ENCODE data around the gene CEP135.

Gene CEP135

GRCh38 chr4:56050625-56051024 lies 101.9 kb downstream of the CEP135 start:
- H3K4me3 ChIP-seq (ENCODE audit: control insufficient read depth, low read depth, low read length): no peak overlapping the region
- no peak for DNase-seq (ENCODE audit: low read depth)
- no peak for TF ChIP-seq CTCF (conservative IDR thresholded peaks at IDR 0.05; ENCODE audit: control insufficient read depth, insufficient read depth, low read depth, low read length)

GRCh38 chr4:56051029-56051709 lies 102.4 kb downstream of the CEP135 start:
- no peak for TF ChIP-seq CTCF (conservative IDR thresholded peaks at IDR 0.05; ENCODE audit: control insufficient read depth, insufficient read depth, low read depth, low read length)
- DNase-seq (ENCODE audit: low read depth): no peak
- no peak overlapping the region for H3K4me3 ChIP-seq (ENCODE audit: control insufficient read depth, low read depth, low read length)

- no peak for TF ChIP-seq CTCF (conservative IDR thresholded peaks at IDR 0.05; ENCODE audit: control insufficient read depth, insufficient read depth, low read depth, low read length)
- no peak for DNase-seq (ENCODE audit: low read depth)
- no peak overlapping the region for H3K4me3 ChIP-seq (ENCODE audit: control insufficient read depth, low read depth, low read length)
These were observed 102.9 kb downstream of the CEP135 start for GRCh38 chr4:56051710-56052075.

- DNase-seq (ENCODE audit: low read depth): no peak
- TF ChIP-seq CTCF (conservative IDR thresholded peaks at IDR 0.05; ENCODE audit: control insufficient read depth, insufficient read depth, low read depth, low read length): no peak
- no peak overlapping the region for H3K4me3 ChIP-seq (ENCODE audit: control insufficient read depth, low read depth, low read length)
These were observed 103.7 kb downstream of the CEP135 start for GRCh38 chr4:56052481-56052880.

GRCh38 chr4:56052966-56053365 lies 104.2 kb downstream of the CEP135 start:
- TF ChIP-seq CTCF (conservative IDR thresholded peaks at IDR 0.05; ENCODE audit: control insufficient read depth, insufficient read depth, low read depth, low read length): no peak
- no peak overlapping the region for H3K4me3 ChIP-seq (ENCODE audit: control insufficient read depth, low read depth, low read length)
- no peak for DNase-seq (ENCODE audit: low read depth)

- H3K4me3 ChIP-seq (ENCODE audit: control insufficient read depth, low read depth, low read length): no peak overlapping the region
- TF ChIP-seq CTCF (conservative IDR thresholded peaks at IDR 0.05; ENCODE audit: control insufficient read depth, insufficient read depth, low read depth, low read length): no peak
- DNase-seq (ENCODE audit: low read depth): no peak
These were observed 106.6 kb downstream of the CEP135 start for GRCh38 chr4:56055027-56055977.
